ENCODE results near the gene TMPRSS7.

The TMPRSS7 gene

GRCh38 chr3:112104774-112105173 is 70.2 kb downstream of the TMPRSS7 start:
- H3K36me3 ChIP-seq = no peaks in the 10 kb centered on the region
- no peaks in the 10 kb centered on the region for H3K9me3 ChIP-seq
- DNase-seq = no peak
- H3K27me3 ChIP-seq = no peaks in the 10 kb centered on the region
- H3K4me1 ChIP-seq = no peaks in the 10 kb centered on the region
- TF ChIP-seq CTCF (IDR thresholded peaks at IDR 0.05; ENCODE audit: low read depth, low read length) = no peak
- H3K4me3 ChIP-seq (ENCODE audit: low read depth, low read length) = no peak overlapping the region

DNA sequence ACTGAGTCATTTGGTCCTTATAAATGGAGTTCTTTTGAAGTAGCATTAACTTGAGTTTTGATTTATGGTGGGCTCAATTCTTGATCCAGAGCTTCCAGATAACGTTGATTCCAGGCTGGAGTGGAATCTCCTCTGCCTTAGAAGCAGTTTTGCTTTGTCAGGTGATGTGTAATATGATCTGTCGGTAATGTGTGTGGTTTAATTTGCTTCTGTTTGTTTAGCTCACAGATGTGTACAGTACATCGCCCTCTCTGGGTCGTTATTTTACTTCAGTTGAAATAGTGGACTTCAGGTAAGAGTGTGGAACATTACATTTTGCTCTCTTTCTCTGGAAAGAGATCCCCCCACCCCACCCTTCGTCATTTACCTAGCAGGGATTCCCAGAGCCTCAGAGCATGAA is 74.8 kb downstream of the TMPRSS7 start:
- H3K36me3 ChIP-seq = no peaks in the 10 kb centered on the region

DNA sequence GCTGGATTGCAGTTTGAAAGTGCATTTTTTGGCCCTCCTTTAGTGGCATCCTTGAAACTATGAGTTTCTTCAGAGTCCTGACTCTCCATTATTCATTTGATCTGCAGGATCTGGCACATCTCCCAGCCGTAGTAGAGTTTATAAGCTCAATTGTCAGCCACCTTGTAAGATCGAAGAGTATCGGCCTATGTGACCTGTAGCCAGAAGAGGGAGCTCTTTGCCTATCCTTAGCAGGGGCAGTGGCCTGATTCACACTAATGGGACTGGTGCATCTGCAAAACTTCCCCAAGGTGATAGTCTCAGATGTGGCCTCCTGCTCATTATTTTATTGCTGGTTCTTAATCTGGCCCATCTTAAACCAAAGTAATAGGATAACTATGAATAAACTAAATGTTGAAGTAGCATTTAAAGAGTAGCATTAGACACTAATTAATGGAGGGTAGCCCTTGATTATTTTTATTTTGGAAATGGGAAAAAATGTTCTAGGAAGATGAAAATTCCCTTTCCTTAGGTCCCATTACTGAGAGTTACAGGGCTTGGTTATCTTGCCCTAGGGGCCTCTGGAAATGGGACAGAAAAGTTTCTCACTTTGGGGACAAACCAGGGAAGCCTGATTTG is 77.4 kb downstream of the TMPRSS7 start:
- H3K4me1 ChIP-seq = no peaks in the 10 kb centered on the region
- DNase-seq = peak; percentile 66
- H3K4me3 ChIP-seq (ENCODE audit: low read depth, low read length) = no peak overlapping the region
- no peaks in the 10 kb centered on the region for H3K27me3 ChIP-seq
- H3K9me3 ChIP-seq = no peaks in the 10 kb centered on the region
- H3K36me3 ChIP-seq = no peaks in the 10 kb centered on the region
- TF ChIP-seq CTCF (IDR thresholded peaks at IDR 0.05; ENCODE audit: low read depth, low read length) = peak; percentile 96

More for the DNA sequence above, 74.8 kb downstream of the TMPRSS7 start:
- no peak for DNase-seq
- no peaks in the 10 kb centered on the region for H3K27me3 ChIP-seq
- no peaks in the 10 kb centered on the region for H3K4me1 ChIP-seq
- H3K4me3 ChIP-seq (ENCODE audit: low read depth, low read length) = no peak overlapping the region
- no peak for TF ChIP-seq CTCF (IDR thresholded peaks at IDR 0.05; ENCODE audit: low read depth, low read length)
- no peaks in the 10 kb centered on the region for H3K9me3 ChIP-seq

DNA sequence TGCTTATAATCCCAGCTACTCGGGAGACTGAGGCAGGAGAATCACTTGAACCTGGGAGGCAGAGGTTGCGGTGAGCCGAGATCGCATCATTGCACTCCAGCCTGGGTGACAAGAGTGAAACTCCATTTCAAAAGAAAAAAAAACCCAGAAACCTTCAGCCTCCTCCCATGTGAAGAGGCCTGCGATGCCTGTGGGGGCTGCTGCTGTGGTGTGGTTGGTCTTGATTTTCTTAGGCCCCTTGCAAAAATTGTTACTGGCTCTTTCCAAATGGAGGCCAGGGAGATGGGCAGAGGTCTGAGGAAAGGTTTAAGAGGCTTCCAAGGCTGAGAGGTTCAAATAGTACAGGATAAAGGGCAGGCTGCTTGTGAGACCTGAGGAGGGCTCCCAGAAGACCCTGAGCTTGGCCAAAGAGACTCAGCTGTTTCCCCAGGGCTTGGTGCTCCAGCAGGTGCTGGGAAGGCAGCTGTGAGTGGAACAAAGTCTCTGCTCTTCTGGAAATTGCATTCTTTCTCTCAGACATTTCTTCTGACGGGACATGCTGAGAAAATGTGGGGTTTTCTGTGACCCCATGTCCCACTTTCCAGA is 80.1 kb downstream of the TMPRSS7 start:
- no peak overlapping the region for H3K4me3 ChIP-seq (ENCODE audit: low read depth, low read length)
- H3K36me3 ChIP-seq = no peaks in the 10 kb centered on the region
- no peak for TF ChIP-seq CTCF (IDR thresholded peaks at IDR 0.05; ENCODE audit: low read depth, low read length)
- no peaks in the 10 kb centered on the region for H3K9me3 ChIP-seq
- no peak for DNase-seq
- no peaks in the 10 kb centered on the region for H3K27me3 ChIP-seq
- no peaks in the 10 kb centered on the region for H3K4me1 ChIP-seq

GRCh38 chr3:112115161-112115739 is 80.7 kb downstream of the TMPRSS7 start:
- no peaks in the 10 kb centered on the region for H3K9me3 ChIP-seq
- no peaks in the 10 kb centered on the region for H3K27me3 ChIP-seq
- no peak overlapping the region for H3K4me3 ChIP-seq (ENCODE audit: low read depth, low read length)
- no peaks in the 10 kb centered on the region for H3K4me1 ChIP-seq
- no peak for TF ChIP-seq CTCF (IDR thresholded peaks at IDR 0.05; ENCODE audit: low read depth, low read length)
- H3K36me3 ChIP-seq = no peaks in the 10 kb centered on the region
- DNase-seq = no peak

DNA sequence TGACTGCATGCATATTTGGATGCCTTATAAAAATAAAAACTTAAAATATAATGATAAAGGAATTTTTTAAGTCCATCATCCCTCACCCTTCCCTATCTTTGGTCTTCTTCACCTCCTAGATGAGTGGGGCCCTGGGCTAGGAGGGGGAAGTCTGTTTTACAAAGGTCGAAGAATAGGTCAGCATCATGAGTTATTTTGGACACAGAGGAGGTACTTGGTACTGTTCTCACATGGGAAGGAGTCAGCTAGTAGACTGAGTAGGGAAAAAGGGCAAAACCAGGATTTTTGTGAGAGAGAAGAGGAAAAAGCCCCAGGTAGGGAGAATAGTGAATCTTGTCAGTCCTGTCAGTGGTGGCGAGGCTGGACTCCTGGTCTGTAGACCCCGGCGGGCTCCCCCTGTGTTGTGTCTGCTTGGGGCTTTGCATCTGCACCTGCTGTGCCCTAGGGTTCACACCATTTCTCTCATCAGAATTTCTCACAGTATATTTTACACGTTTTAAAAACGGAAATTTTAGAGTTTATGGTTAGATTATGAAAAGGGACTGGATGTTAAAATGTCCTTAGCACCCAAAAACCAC is 81.4 kb downstream of the TMPRSS7 start:
- Histone ChIP-seq H3K36me3 (no peaks in the 10 kb centered on the region), H3K4me1 (no peaks in the 10 kb centered on the region), H3K9me3 (no peaks in the 10 kb centered on the region), H3K4me3 (ENCODE audit: low read depth, low read length) (no peak overlapping the region), H3K27me3 (no peaks in the 10 kb centered on the region)
- no peak for TF ChIP-seq CTCF (IDR thresholded peaks at IDR 0.05; ENCODE audit: low read depth, low read length)
- DNase-seq = no peak

Measured in BE2C (cell line).